ENCODE measurements around the gene MARCKS.

- TF ChIP-seq CTCF (IDR thresholded peaks at IDR 0.05; ENCODE audit: poor library complexity), result no peak
- TF ChIP-seq EZH2 (IDR thresholded peaks at IDR 0.05; ENCODE audit: borderline replicate concordance), result no peak
Measured at GRCh38 chr6:113860181-113860955, 3.2 kb downstream of the MARCKS start.
